Mesendoderm (in vitro differentiated cells): ENCODE measurements around the gene CD226.

Experiments used
- DNase-seq: peaks from one replicate; pipeline ENCODE4 v3.0.0; 2013
- H2AK5ac ChIP-seq: 2 replicates; pipeline ENCODE4 v1.6.1; 2013; ENCODE audit warnings: low read length, inconsistent platforms
- H2BK120ac ChIP-seq: 2 replicates; pipeline ENCODE4 v1.6.1; 2013; ENCODE audit warnings: low read depth, mild to moderate bottlenecking, low read length, moderate library complexity, mixed read lengths
- H2BK15ac ChIP-seq: replicated peaks from 2 replicates; pipeline ENCODE4 v1.6.1; 2013; ENCODE audit warnings: low read depth, mild to moderate bottlenecking, moderate library complexity
- H2BK5ac ChIP-seq: 2 replicates; pipeline ENCODE4 v1.6.1; 2013; ENCODE audit warnings: low read length, inconsistent platforms
- H3K18ac ChIP-seq: 2 replicates; pipeline ENCODE4 v1.6.1; 2013; ENCODE audit warnings: mild to moderate bottlenecking, low read length, mixed read lengths
- H3K23ac ChIP-seq: one replicate; pipeline ENCODE4 v1.6.1; 2013; ENCODE audit warnings: low read length
- H3K27ac ChIP-seq: 2 replicates; pipeline ENCODE4 v1.5.1; 2013; ENCODE audit warnings: low read depth, mild to moderate bottlenecking, inconsistent platforms, low read length, moderate library complexity
- H3K27me3 ChIP-seq: 2 replicates; pipeline ENCODE4 v1.6.1; 2013; ENCODE audit warnings: low read length, control low read depth, mild to moderate bottlenecking, inconsistent platforms; ENCODE audit not compliant: insufficient read depth, poor library complexity
- H3K36me3 ChIP-seq: 2 replicates; pipeline ENCODE4 v1.6.1; 2013; ENCODE audit warnings: low read length, inconsistent platforms; ENCODE audit not compliant: control insufficient read depth, insufficient read depth
- H3K4ac ChIP-seq: one replicate; pipeline ENCODE4 v1.6.1; 2013; ENCODE audit warnings: low read depth, mild to moderate bottlenecking, low read length, moderate library complexity
- H3K4me1 ChIP-seq: 2 replicates; pipeline ENCODE4 v1.6.1; 2013; ENCODE audit warnings: low read depth, low read length, inconsistent platforms; ENCODE audit not compliant: control insufficient read depth
- H3K4me2 ChIP-seq: 2 replicates; pipeline ENCODE4 v1.6.1; 2013; ENCODE audit warnings: low read length
- H3K4me3 ChIP-seq: 2 replicates; pipeline ENCODE4 v1.5.1; 2013; ENCODE audit warnings: mild to moderate bottlenecking, low read length
- H3K56ac ChIP-seq: one replicate; pipeline ENCODE4 v1.6.1; 2013; ENCODE audit warnings: low read length
- H3K79me1 ChIP-seq: 2 replicates; pipeline ENCODE4 v1.6.1; 2013; ENCODE audit warnings: low read length, inconsistent platforms
- H3K79me2 ChIP-seq: 2 replicates; pipeline ENCODE4 v1.6.1; 2013; ENCODE audit warnings: mild to moderate bottlenecking, low read length; ENCODE audit not compliant: control insufficient read depth, insufficient read depth
- H3K9ac ChIP-seq: 2 replicates; pipeline ENCODE4 v1.6.1; 2013; ENCODE audit warnings: low read length, inconsistent platforms
- H4K5ac ChIP-seq: one replicate; pipeline ENCODE4 v1.6.1; 2013; ENCODE audit warnings: low read length
- H4K8ac ChIP-seq: one replicate; pipeline ENCODE4 v1.6.1; 2013; ENCODE audit warnings: low read depth, mild to moderate bottlenecking, control low read depth, low read length, moderate library complexity
- WGBS: extraction: QIAGEN DNeasy Blood & Tissue Kit; methylation state at CpG from one replicate; pipeline ENCODE4 v1.1.7; 2013; ENCODE audit warnings: low lambda C conversion rate, missing lambda C conversion rate; ENCODE audit not compliant: insufficient coverage; ENCODE audit errors: extremely low coverage; 5-methylcytosine and 5-hydroxymethylcytosine counted together

Gene CD226

DNA sequence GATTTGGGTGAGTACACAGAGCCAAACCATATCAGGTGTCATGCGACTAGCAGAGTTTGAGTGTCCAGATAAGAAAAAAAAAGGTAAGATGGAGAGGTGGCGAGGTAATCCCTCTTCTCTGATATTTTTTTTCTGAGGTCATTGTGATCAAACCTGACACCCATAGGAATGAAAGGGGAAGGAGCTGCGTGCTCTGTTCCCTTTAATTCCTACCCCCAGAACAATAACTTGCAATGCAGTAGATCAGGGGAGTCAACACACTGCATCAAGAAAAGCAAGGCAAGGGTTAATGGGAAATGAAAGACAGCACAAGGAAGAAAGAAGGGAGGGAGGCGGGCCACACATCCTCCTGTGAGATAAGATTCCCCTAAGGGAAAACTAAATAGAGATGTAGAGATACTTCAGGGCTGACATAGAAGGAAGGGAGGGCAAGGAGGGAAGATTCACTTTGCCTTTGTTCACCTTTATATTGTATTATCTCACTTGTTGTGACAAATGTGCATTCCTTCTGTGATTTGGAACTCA, 132.8 kb downstream of the CD226 start:
- H3K9ac ChIP-seq: no peak overlapping the region
- WGBS: no CpG with 5 or more reads among the region's 4 CpGs

GRCh38 chr18:69813559-69813958, 134.1 kb downstream of the CD226 start:
- Histone ChIP-seq H4K5ac (no peak overlapping the region), H3K36me3 (no peaks in the 10 kb centered on the region), H3K79me1 (no peaks in the 10 kb centered on the region), H2BK5ac (no peak overlapping the region), H3K56ac (no peak overlapping the region), H3K4me2 (no peak overlapping the region), H3K9ac (no peak overlapping the region), H3K27ac (no peak overlapping the region), H3K4ac (no peak overlapping the region), H2BK120ac (no peak overlapping the region), H3K27me3 (no peaks in the 10 kb centered on the region), H3K79me2 (no peaks in the 10 kb centered on the region), H3K4me1 (peaks cover 1% of the 10 kb centered on the region), H4K8ac (no peak overlapping the region), H3K23ac (no peak overlapping the region), H3K4me3 (no peak overlapping the region), H2BK15ac (no peak overlapping the region), H3K18ac (no peak overlapping the region), H2AK5ac (no peak overlapping the region)
- no peak for DNase-seq
- no CpG with 5 or more reads among the region's 1 CpG for WGBS

More for the DNA sequence above, 132.8 kb downstream of the CD226 start:
- Histone ChIP-seq H3K4me2 (no peak overlapping the region), H3K27me3 (no peaks in the 10 kb centered on the region), H3K4me1 (peaks cover 1% of the 10 kb centered on the region), H4K8ac (no peak overlapping the region), H3K23ac (no peak overlapping the region), H3K18ac (no peak overlapping the region), H2AK5ac (no peak overlapping the region), H4K5ac (no peak overlapping the region), H3K4me3 (no peak overlapping the region), H3K4ac (no peak overlapping the region), H2BK15ac (no peak overlapping the region), H3K56ac (no peak overlapping the region), H3K27ac (no peak overlapping the region), H2BK5ac (no peak overlapping the region), H3K79me2 (no peaks in the 10 kb centered on the region), H2BK120ac (no peak overlapping the region), H3K79me1 (no peaks in the 10 kb centered on the region), H3K36me3 (no peaks in the 10 kb centered on the region)
- peak; percentile 91 for DNase-seq

GRCh38 chr18:69808399-69808798, 139.3 kb downstream of the CD226 start:
- no peak overlapping the region for H3K9ac ChIP-seq
- H3K4me1 ChIP-seq: no peaks in the 10 kb centered on the region
- H3K27ac ChIP-seq: no peak overlapping the region
- no peak overlapping the region for H3K4ac ChIP-seq
- H3K27me3 ChIP-seq: no peaks in the 10 kb centered on the region
- no peak overlapping the region for H3K23ac ChIP-seq
- H3K36me3 ChIP-seq: no peaks in the 10 kb centered on the region
- H4K5ac ChIP-seq: no peak overlapping the region
- H2BK120ac ChIP-seq: no peak overlapping the region
- H3K79me2 ChIP-seq: no peaks in the 10 kb centered on the region
- no peak overlapping the region for H4K8ac ChIP-seq
- WGBS: no CpG with 5 or more reads among the region's 2 CpGs
- H3K4me3 ChIP-seq: no peak overlapping the region
- H2BK5ac ChIP-seq: no peak overlapping the region
- no peak overlapping the region for H3K4me2 ChIP-seq
- H2AK5ac ChIP-seq: no peak overlapping the region
- no peak overlapping the region for H3K18ac ChIP-seq
- DNase-seq: no peak
- H3K79me1 ChIP-seq: no peaks in the 10 kb centered on the region
- no peak overlapping the region for H2BK15ac ChIP-seq
- no peak overlapping the region for H3K56ac ChIP-seq

DNA sequence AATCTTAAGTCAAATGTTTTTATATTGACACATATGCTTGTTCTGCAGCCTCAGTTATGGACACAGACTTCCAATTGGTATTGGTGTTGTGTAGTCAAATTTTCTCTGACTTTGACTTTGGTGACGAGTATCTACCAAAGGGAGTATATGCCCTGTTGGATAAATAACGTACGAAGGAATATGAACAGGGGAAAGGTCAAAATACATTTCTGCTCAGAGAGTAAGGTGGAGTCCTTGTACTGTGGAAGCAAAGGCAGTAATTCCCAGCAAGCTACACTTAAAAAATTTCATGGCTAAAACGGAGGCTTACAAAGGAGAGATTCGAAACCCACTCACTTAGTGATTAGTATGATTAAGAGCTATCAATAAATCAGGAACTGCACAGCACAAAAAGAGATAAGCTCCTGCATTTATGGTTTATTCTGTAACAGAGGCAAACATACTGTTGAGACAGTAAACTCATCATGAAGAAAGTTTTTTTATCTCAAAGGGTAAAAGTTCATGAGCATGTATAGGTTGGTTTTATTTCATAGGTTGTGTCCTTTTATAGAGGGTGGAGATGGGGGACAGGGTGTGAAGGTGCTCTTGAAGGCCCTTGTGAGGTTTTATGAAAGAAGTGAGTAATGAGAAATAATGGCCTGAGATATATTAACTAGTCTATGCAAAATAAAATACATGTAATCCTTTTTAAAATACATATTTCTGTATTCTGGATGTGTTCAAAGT, 142.7 kb downstream of the CD226 start:
- H4K8ac ChIP-seq: no peak overlapping the region
- no peak overlapping the region for H3K18ac ChIP-seq
- no peaks in the 10 kb centered on the region for H3K79me1 ChIP-seq
- no peak overlapping the region for H3K23ac ChIP-seq
- no peak overlapping the region for H3K9ac ChIP-seq
- no peak overlapping the region for H4K5ac ChIP-seq
- H3K4me2 ChIP-seq: no peak overlapping the region
- H2BK5ac ChIP-seq: no peak overlapping the region
- H3K27ac ChIP-seq: no peak overlapping the region
- no CpG with 5 or more reads among the region's 5 CpGs for WGBS
- H2AK5ac ChIP-seq: no peak overlapping the region
- H2BK120ac ChIP-seq: no peak overlapping the region
- no peak overlapping the region for H3K4me3 ChIP-seq
- no peaks in the 10 kb centered on the region for H3K36me3 ChIP-seq
- no peaks in the 10 kb centered on the region for H3K27me3 ChIP-seq
- H3K4me1 ChIP-seq: no peaks in the 10 kb centered on the region
- no peak for DNase-seq
- H3K79me2 ChIP-seq: no peaks in the 10 kb centered on the region
- H2BK15ac ChIP-seq: no peak overlapping the region
- H3K4ac ChIP-seq: no peak overlapping the region
- no peak overlapping the region for H3K56ac ChIP-seq
